GM18907 (cell line): ENCODE results near the gene USP32.

Source experiments
- ATAC-seq: cut with Tn5 transposase; IDR thresholded peaks from one replicate; pipeline ENCODE4 v1.9.1; 2021; ENCODE audit warnings: mild to moderate bottlenecking, moderate library complexity; ENCODE audit not compliant: unreplicated experiment

USP32 gene

GRCh38 chr17:60304502-60304901, 87.4 kb downstream of the USP32 start:
- no peak for ATAC-seq

- no peak for ATAC-seq
These were observed 88.4 kb downstream of the USP32 start for GRCh38 chr17:60303406-60304099.

GRCh38 chr17:60301649-60302048, 90.3 kb downstream of the USP32 start:
- no peak for ATAC-seq

- no peak for ATAC-seq
These were observed 91.0 kb downstream of the USP32 start for GRCh38 chr17:60300949-60301348.

DNA sequence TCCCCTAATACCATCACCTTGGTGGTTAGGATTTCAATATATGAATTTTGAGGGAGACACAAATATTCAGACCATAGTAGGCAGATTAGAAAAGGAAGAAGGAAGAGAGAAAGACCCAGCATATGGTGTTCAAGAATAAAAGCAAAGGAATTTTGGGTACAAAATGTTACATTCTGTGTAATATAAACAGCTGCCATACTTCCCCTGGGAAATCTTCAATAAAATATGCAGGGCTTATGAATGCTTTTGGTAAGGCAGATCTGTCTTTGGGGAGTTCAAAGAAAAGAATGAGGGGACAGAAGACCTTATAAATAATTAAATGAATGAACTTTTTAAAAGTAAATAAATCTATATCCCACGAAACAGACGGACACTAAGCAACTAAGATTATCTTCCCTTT, 91.9 kb downstream of the USP32 start:
- ATAC-seq = no peak

DNA sequence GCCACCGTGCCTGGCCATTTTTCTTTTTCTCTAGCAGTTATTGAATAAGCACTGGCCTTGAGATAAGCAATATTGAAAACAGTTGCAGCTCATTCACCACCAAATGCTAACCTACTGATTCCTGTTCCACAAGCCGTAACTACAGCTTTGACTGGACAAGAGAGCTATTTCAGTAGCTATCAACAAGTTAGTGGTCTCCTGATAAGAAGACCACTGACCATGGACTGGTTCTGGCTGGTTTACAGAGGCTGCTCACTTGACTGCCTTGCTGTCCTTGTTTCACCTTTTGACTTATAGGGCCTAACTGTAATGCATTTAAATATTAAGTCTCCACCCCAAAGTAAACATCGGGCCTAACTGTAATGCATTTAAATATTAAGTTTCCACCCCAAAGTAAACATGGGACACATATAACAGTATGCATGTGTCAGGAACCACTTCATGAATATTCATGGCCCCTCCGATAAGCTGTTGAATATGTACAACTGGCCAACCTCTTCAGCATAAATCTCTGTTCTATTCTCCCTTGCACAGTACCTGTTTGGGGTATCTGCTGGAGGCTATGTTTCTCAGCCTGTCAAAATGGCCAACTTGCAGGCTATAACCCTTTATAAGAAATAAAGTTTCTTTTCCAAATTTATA, 94.1 kb downstream of the USP32 start:
- ATAC-seq = no peak

DNA sequence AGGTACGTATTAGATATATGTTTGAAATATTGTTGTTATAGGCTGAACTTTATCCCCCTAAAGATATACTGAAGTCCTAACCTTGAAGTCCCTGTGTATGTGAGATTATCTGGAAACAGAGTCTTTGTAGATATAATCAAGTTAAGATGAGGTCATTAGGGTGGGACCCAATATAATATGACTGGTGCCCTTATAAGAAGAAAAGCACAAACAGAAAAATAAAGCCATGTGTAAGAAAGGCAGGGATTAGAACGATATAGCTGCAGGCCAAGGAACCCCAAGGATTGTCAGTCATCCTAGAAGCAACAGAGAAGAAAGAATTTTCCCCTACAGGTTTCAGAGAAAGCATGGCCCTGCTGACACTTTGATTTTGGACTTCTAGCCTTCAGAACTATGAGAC, 95.8 kb downstream of the USP32 start:
- ATAC-seq = no peak

DNA sequence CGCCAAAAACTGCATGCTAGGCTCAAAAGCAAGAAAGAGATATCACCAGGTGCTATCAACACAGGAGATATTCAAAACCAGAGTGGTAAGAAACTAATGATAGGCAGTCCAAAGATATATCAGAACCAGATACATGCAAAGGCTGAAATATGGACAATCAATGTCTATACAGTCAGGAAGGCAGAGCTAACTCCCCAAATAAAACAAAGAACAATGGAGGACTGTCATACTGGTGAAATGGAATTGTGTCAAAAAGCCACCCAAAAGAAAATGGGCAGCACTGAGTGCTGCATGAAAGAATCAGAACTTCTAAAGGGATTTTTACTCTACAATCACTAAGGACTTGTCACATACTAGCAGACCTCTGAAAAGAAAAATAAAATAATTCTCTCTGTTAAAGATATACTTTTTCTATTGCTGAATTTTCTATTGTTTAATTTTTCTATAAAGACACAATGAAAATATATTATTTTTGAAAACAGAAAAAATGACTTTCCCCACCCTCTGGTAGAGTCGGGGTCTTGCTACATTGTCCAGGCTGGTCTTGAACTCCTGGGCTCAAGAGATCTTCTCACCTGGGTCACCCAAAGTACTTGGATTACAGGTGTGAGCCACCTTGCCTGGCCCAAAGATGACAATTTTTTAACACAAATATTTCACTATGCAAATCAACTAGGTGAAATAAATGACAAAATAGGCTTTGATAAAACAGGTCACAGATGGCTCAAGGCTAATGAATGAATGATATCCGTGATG, 98.2 kb downstream of the USP32 start:
- ATAC-seq = no peak

DNA sequence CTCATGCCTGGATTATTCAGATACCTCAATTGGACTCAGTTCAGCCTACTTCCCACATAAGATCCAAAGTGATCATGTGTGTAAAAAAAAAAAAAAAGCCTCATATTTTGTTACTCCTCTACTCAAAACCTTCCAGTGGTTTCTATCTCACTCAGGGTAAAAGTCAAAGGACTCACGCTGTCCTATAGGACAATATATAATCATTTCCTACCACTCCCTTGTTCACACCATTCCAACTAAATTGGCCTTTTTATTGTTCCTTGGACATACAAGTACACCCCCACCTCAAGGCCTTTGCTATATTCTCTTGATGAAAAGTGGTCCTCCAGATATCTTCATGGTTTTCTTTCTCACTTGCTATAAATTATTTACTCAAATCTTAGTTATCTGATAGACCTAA, 99.2 kb downstream of the USP32 start:
- no peak for ATAC-seq

DNA sequence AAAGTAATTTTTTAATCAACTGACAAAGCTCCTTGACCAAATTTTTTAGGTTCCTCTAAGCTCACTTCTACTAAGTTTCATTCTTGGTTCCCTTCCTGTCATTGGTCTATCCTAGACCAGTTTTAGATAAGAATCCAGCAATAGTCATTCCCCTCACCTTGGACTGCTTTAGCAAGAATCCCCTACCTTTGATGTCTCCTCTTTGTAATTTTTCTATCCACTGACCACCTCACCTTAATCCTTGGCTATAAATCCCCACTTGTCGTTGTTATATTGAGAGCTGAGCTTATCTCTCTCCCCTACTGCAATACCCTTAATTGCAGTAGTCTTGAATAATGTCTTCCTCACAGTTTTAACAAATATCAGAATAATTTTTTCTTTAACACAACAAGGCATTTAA, 107.2 kb downstream of the USP32 start:
- ATAC-seq = no peak

- ATAC-seq = no peak
These were observed 108.1 kb downstream of the USP32 start for GRCh38 chr17:60283816-60284215.

DNA sequence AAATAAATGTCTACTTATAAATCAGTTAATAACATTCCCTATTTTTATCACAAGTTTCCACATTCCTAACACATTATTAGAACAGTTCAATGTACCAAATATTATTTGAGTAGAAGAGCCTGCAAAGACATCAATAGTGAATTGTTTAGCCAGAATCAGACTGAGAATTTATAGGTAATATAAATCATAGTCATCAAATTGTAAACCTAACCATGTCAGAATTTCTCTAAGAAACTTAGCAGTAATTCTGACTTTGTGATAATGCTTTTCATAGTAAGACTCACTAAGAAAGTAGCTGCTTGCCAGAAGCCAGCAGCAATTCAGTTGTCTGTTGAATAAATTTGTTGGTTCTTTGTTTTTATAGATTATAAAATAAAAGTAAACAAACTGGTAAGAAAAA, 111.3 kb downstream of the USP32 start:
- no peak for ATAC-seq

DNA sequence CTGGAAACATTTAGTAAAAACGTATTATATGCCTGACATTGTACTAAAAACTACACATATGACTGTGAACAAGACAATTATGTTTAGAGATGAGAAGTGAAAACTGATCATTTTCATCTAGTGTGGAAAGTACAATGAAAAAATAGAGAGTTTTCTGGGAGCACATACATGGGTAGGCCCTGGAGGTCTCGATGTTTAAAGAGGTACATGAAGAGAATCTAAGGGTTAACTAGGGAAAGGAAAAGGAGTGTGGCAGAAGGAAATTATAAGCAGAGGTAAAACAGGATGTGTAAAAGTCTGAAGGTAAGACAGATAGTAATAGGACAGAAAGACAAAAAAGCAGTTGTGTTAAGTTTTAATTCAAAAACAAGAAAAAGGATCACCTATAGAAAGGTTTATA, 113.7 kb downstream of the USP32 start:
- ATAC-seq = no peak

GRCh38 chr17:60277258-60277657, 114.7 kb downstream of the USP32 start:
- no peak for ATAC-seq

- no peak for ATAC-seq
These were observed 122.5 kb downstream of the USP32 start for GRCh38 chr17:60269417-60269816.

DNA sequence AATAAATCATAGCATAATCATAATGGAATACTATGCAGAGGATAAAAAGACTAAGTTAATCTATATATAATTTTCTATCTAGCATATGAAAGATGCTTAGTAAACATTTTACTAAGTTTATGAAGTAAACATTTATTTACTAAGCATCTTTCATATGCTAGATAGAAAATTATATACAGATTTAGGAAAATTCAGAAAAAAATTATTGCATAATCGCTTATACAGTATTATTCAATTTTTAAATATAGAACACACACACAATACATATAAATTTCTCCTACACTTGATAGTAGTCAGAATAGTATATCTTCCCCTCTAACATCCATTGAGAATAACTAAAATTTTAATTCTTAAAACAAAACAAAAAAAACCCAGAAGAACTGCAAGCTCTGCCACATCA, 131.4 kb downstream of the USP32 start:
- no peak for ATAC-seq

- ATAC-seq = no peak
These were observed 133.6 kb downstream of the USP32 start for GRCh38 chr17:60258313-60258712.

- ATAC-seq = no peak
These were observed 135.8 kb downstream of the USP32 start for GRCh38 chr17:60256174-60256573.

DNA sequence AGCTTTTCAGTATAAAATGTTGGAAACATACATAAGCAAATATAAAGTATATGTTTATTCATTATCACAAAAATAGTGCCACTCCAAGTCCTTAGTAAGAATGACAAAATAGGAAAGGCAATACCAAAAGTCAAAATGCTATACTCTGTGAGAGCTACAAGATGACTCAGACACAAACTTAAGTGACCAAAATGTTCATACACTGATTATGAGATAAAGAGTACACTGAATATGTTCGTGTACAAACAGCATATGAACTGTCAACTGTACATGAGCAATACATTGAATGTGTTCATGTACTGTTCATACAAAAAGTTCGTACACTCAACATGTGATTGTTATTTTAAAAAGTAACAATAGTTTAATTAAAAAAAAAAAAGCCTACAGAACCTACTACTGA, 138.9 kb downstream of the USP32 start:
- no peak for ATAC-seq

GRCh38 chr17:60252459-60252858, 139.5 kb downstream of the USP32 start:
- ATAC-seq = no peak

DNA sequence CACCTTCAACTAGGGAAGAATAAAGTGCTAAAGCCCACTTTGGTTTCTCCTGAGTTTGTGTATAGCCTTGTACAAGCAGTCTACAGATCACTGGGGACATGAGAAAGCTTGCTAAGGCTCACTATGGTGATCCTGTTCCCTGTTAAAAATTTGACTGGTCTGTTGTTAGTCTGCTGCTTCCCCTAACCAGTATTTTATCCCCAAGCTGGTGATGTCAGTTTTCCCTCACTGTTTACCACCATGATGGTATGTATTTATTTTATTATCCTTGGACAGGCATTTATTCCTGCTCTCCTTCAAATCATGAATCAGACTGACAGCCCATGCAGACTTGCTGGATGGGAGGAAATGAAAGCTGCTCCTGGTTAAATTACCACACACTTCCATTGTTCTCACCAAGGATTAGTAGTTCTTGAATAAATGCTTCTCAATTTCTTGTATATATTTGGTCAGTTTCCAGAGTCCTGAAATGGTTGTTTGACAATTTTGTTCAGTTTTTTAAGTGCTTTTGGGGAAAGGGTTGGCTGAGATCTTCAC, 142.6 kb downstream of the USP32 start:
- ATAC-seq = no peak
